WERI-Rb-1 (cell line): ENCODE measurements around the gene OS9.
A peak's percentile ranks its signal among the peaks of the same experiment; 100 is the strongest.

Source experiments
- DNase-seq: peaks from one replicate; pipeline ENCODE4 v3.0.0-alpha.2; 2020
- H3K27ac ChIP-seq: fragments of 250-450 bp; sonication (Bioruptor Pico); 2 replicates; pipeline ENCODE4 v1.5.1; 2020; ENCODE audit warnings: mild to moderate bottlenecking, moderate library complexity
- H3K27me3 ChIP-seq: fragments of 250-450 bp; sonication (Bioruptor Pico); 2 replicates; pipeline ENCODE4 v1.5.1; 2021; ENCODE audit warnings: mild to moderate bottlenecking, low read depth, moderate library complexity; ENCODE audit not compliant: insufficient read depth, severe bottlenecking
- H3K36me3 ChIP-seq: fragments of 250-450 bp; sonication (Bioruptor Pico); 2 replicates; pipeline ENCODE4 v1.5.1; 2020; ENCODE audit warnings: mild to moderate bottlenecking, moderate library complexity
- H3K4me3 ChIP-seq: 2 replicates; pipeline ENCODE4 v1.5.1; 2011; ENCODE audit warnings: low read depth, mild to moderate bottlenecking, control low read depth, low read length
- H3K9me3 ChIP-seq: fragments of 250-450 bp; sonication (Bioruptor Pico); 2 replicates; pipeline ENCODE4 v1.5.1; 2021; ENCODE audit warnings: mild to moderate bottlenecking, moderate library complexity; ENCODE audit not compliant: severe bottlenecking
- CTCF ChIP-seq: IDR thresholded peaks from 2 replicates; pipeline ENCODE4 v1.5.1; 2011; ENCODE audit warnings: low read depth, mild to moderate bottlenecking, control low read depth, inconsistent platforms, low read length

The OS9 gene

GRCh38 chr12:57751788-57752667, 58.1 kb downstream of the OS9 start, which contains the start of gene CDK4:
CDK4 (minus strand) TSS chr12:57752310; CDS start chr12:57751717, 593 bp downstream.
- H3K36me3 ChIP-seq: peaks cover 44% of the 10 kb centered on the region
- H3K4me3 ChIP-seq: peak within 1 kb of the TSS; percentile 80
- no peak for TF ChIP-seq CTCF
- DNase-seq: peak; percentile 100
- no peaks in the 10 kb centered on the region for H3K9me3 ChIP-seq
- peak within 1 kb of the TSS; percentile 97 for H3K27ac ChIP-seq
- H3K27me3 ChIP-seq: no peaks in the 10 kb centered on the region

- Histone ChIP-seq H3K27ac (peak overlapping the region; percentile 82), H3K9me3 (no peaks in the 10 kb centered on the region), H3K36me3 (peaks cover 38% of the 10 kb centered on the region), H3K4me3 (peak overlapping the region; percentile 52), H3K27me3 (no peaks in the 10 kb centered on the region)
- no peak for TF ChIP-seq CTCF
- DNase-seq: no peak
These were observed 58.7 kb downstream of the OS9 start for GRCh38 chr12:57752668-57753000.

GRCh38 chr12:57753756-57754337, 59.9 kb downstream of the OS9 start:
- no peaks in the 10 kb centered on the region for H3K27me3 ChIP-seq
- no peak overlapping the region; the same call in 1 of the 2 replicates for H3K4me3 ChIP-seq

GRCh38 chr12:57754411-57755193, 60.7 kb downstream of the OS9 start, which contains the start of gene MARCHF9:
MARCHF9 (plus strand) TSS chr12:57755103; CDS start chr12:57755529, 426 bp downstream.
- no peak for TF ChIP-seq CTCF
- peak; percentile 93 for DNase-seq
- peaks cover 37% of the 10 kb centered on the region for H3K36me3 ChIP-seq
- H3K27me3 ChIP-seq: no peaks in the 10 kb centered on the region
- no peaks in the 10 kb centered on the region for H3K9me3 ChIP-seq
- peak within 1 kb of the TSS; percentile 79 for H3K4me3 ChIP-seq
- peak within 1 kb of the TSS; percentile 56 for H3K27ac ChIP-seq

More at GRCh38 chr12:57753756-57754337, 59.9 kb downstream of the OS9 start:
- H3K9me3 ChIP-seq: no peaks in the 10 kb centered on the region
- peaks cover 40% of the 10 kb centered on the region for H3K36me3 ChIP-seq
- no peak for DNase-seq
- peak overlapping the region; percentile 50 for H3K27ac ChIP-seq
- no peak for TF ChIP-seq CTCF

- peaks cover 39% of the 10 kb centered on the region for H3K36me3 ChIP-seq
- H3K27ac ChIP-seq: peak overlapping the region; percentile 56; the same call in 1 of the 2 replicates
- no peak for TF ChIP-seq CTCF
- no peaks in the 10 kb centered on the region for H3K27me3 ChIP-seq
- H3K4me3 ChIP-seq: peak overlapping the region; percentile 79
- DNase-seq: no peak
- no peaks in the 10 kb centered on the region for H3K9me3 ChIP-seq
These were observed 61.2 kb downstream of the OS9 start for GRCh38 chr12:57755194-57755453.
